Measurements from ENCODE around the gene RCOR1.

GRCh38 chr14:102672410-102672960 lies 80.0 kb downstream of the RCOR1 start:
- TF ChIP-seq EZH2 (IDR thresholded peaks at IDR 0.05; ENCODE audit: borderline replicate concordance) (no peak), CTCF (IDR thresholded peaks at IDR 0.05; ENCODE audit: poor library complexity) (no peak), EZH2phosphoT487 (IDR thresholded peaks at IDR 0.05; ENCODE audit: low read depth, severe bottlenecking, unreplicated experiment) (no peak)

Data from hepatocyte (in vitro differentiated cells).